CD4-positive, alpha-beta T cell treated with Interleukin-4 for 1 hour (primary cell): ENCODE data around the gene PRR7.

Experiments used
- DNase-seq, 2 donors: peaks; one replicate each; pipeline ENCODE4 v3.0.0-alpha.2; 2020 to 2022

The PRR7 gene

GRCh38 chr5:177501874-177502678 lies 55.5 kb downstream of the PRR7 start:
- no peak for DNase-seq

GRCh38 chr5:177502886-177503285 lies 56.3 kb downstream of the PRR7 start:
- no peak for DNase-seq

GRCh38 chr5:177503351-177504085 lies 56.9 kb downstream of the PRR7 start:
- DNase-seq, result no peak

GRCh38 chr5:177504086-177505056 lies 57.8 kb downstream of the PRR7 start:
- DNase-seq, result no peak

- DNase-seq, result no peak
Measured at GRCh38 chr5:177505075-177505474, 58.5 kb downstream of the PRR7 start.
